SK-N-SH (cell line): ENCODE results near the gene VIPR2. TPM values are rescaled to one million over a fixed set of nuclear protein-coding genes. Genes with fewer than 3 reads are reported as not detected.

Source experiments
- CTCF ChIA-PET: fragments of 300-600, 350-600 bp; formaldehyde crosslinking; extraction: SDS; loops from one replicate; lab custom pipeline; 2021; lab: Yijun Ruan, JAX
- POLR2A ChIA-PET: fragments of 350-600 bp; sonication (Branson Sonifier 250); formaldehyde crosslinking; extraction: SDS; loops from one replicate; lab custom pipeline; 2020; ENCODE audit warnings: antibody characterized with exemption, inconsistent platforms; lab: Yijun Ruan, JAX
- DNase-seq: peaks from one replicate; pipeline ENCODE4 v3.0.0; 2012
- H2AFZ ChIP-seq: fragments of 200-600 bp; sonication (generic); 2 replicates; pipeline ENCODE4 v1.8.1; 2016; ENCODE audit warnings: antibody characterized with exemption, mild to moderate bottlenecking, low read depth
- H3F3A ChIP-seq: fragments of 200-600 bp; sonication (generic); replicated peaks from 2 replicates; pipeline ENCODE3; 2016; ENCODE audit warnings: antibody characterized with exemption, mild to moderate bottlenecking; ENCODE audit not compliant: insufficient read depth
- H3K27ac ChIP-seq, 2 experiments: fragments of 200-500 bp in 1 of 2; fragments of 200-600 bp in 1 of 2; sonication (Bioruptor generic) in 1 of 2; sonication (generic), shearing (Covaris generic) in 1 of 2; 2 replicates each; pipeline versions ENCODE4 v1.5.1 to v1.6.1; 2014 to 2016; ENCODE audit warnings: low read depth in 2 of 2, inconsistent platforms in 1 of 2, low read length in 1 of 2, mild to moderate bottlenecking in 1 of 2, mixed read lengths in 1 of 2
- H3K27me3 ChIP-seq: fragments of 200-600 bp; sonication (generic), shearing (Covaris generic); 2 replicates; pipeline ENCODE4 v1.6.1; 2016; ENCODE audit warnings: mixed run types; ENCODE audit not compliant: insufficient read depth
- H3K36me3 ChIP-seq, 2 experiments: fragments of 200-500 bp in 1 of 2; fragments of 200-600 bp in 1 of 2; sonication (Bioruptor generic) in 1 of 2; sonication (generic) in 1 of 2; replicated peaks in 1 of 2; 2 replicates each; pipeline versions ENCODE3 to v1.5.1; 2014 to 2016; ENCODE audit warnings: low read length in 1 of 2, mild to moderate bottlenecking in 1 of 2; ENCODE audit not compliant: insufficient read depth in 2 of 2, control insufficient read depth in 1 of 2
- H3K4me1 ChIP-seq, 2 experiments: fragments of 200-500 bp in 1 of 2; fragments of 200-600 bp in 1 of 2; sonication (Bioruptor generic) in 1 of 2; sonication (generic), shearing (Covaris generic) in 1 of 2; 2 replicates each; pipeline versions ENCODE4 v1.5.1 to v1.6.1; 2014 to 2016; ENCODE audit warnings: low read depth in 1 of 2, low read length in 1 of 2, mixed run types in 1 of 2; ENCODE audit not compliant: insufficient read depth in 2 of 2, control insufficient read depth in 1 of 2
- H3K4me2 ChIP-seq: fragments of 200-600 bp; sonication (generic), shearing (Covaris generic); 2 replicates; pipeline ENCODE4 v1.6.1; 2017; ENCODE audit warnings: mixed run types
- H3K4me3 ChIP-seq, 2 experiments: fragments of 200-500 bp in 1 of 2; fragments of 200-600 bp in 1 of 2; sonication (Bioruptor generic) in 1 of 2; sonication (generic), shearing (Covaris generic) in 1 of 2; 2 replicates each; pipeline versions ENCODE4 v1.5.1 to v1.8.1; 2014 to 2016; ENCODE audit warnings: low read depth in 2 of 2, inconsistent platforms in 1 of 2, low read length in 1 of 2, mild to moderate bottlenecking in 1 of 2, mixed read lengths in 1 of 2, moderate library complexity in 1 of 2
- H3K79me2 ChIP-seq: fragments of 200-600 bp; sonication (generic); 2 replicates; pipeline ENCODE4 v1.8.1; 2017; ENCODE audit warnings: mild to moderate bottlenecking; ENCODE audit not compliant: insufficient read depth
- H3K9ac ChIP-seq: fragments of 200-600 bp; sonication (generic); 2 replicates; pipeline ENCODE4 v1.6.1; 2017; ENCODE audit warnings: mixed run types
- H3K9me2 ChIP-seq: fragments of 200-600 bp; sonication (generic); 2 replicates; pipeline ENCODE4 v1.6.1; 2017; ENCODE audit warnings: mixed run types
- H3K9me3 ChIP-seq: fragments of 200-600 bp; sonication (generic); 2 replicates; pipeline ENCODE4 v1.6.1; 2017; ENCODE audit warnings: mixed run types, mild to moderate bottlenecking, moderate library complexity
- H4K20me1 ChIP-seq: fragments of 200-600 bp; sonication (generic); 2 replicates; pipeline ENCODE4 v1.6.1; 2017; ENCODE audit warnings: mild to moderate bottlenecking, mixed run types; ENCODE audit not compliant: insufficient read depth
- CHD2 ChIP-seq: fragments of 150-350 bp; IDR thresholded peaks from 2 replicates; pipeline ENCODE4 v1.6.1; 2018; ENCODE audit warnings: low read length; ENCODE audit not compliant: partially characterized antibody
- EZH2phosphoT487 ChIP-seq: fragments of 200-600 bp; sonication (generic); IDR thresholded peaks from 2 replicates; pipeline ENCODE4 v1.6.1; 2017; ENCODE audit warnings: low read depth, mixed run types, mild to moderate bottlenecking, antibody characterized with exemption, moderate library complexity, borderline replicate concordance
- FOXJ3 ChIP-seq: sonication (generic); formaldehyde crosslinking; IDR thresholded peaks from 2 replicates; pipeline ENCODE4 v1.5.1; 2020; ENCODE audit warnings: mild to moderate bottlenecking, missing genetic modification reagents
- GABPA ChIP-seq: IDR thresholded peaks from 2 replicates; pipeline ENCODE4 v1.4.0; 2012; ENCODE audit warnings: low read depth, mild to moderate bottlenecking
- GATA2 ChIP-seq: sonication (generic); formaldehyde crosslinking; IDR thresholded peaks from 2 replicates; pipeline ENCODE4 v1.5.0; 2020; ENCODE audit warnings: mild to moderate bottlenecking, missing genetic modification reagents
- IRF3 ChIP-seq: fragments of 150-350 bp; IDR thresholded peaks from 2 replicates; pipeline ENCODE4 v1.6.1; 2016; ENCODE audit warnings: mild to moderate bottlenecking, low read depth, low read length
- MEF2A ChIP-seq: IDR thresholded peaks from 2 replicates; pipeline ENCODE4 v1.4.0; 2012; ENCODE audit warnings: low read depth, borderline replicate concordance
- NFIC ChIP-seq: IDR thresholded peaks from 2 replicates; pipeline ENCODE4 v1.4.0; 2012; ENCODE audit warnings: borderline replicate concordance
- NRF1 ChIP-seq: IDR thresholded peaks from 2 replicates; pipeline ENCODE4 v1.6.1; 2012; ENCODE audit warnings: low read depth, mild to moderate bottlenecking, low read length
- PBX3 ChIP-seq: IDR thresholded peaks from 2 replicates; pipeline ENCODE4; 2012
- POLR2AphosphoS5 ChIP-seq: IDR thresholded peaks from 2 replicates; pipeline ENCODE4 v1.6.1; 2012; ENCODE audit warnings: low read depth, low read length
- RAD21 ChIP-seq: IDR thresholded peaks from 2 replicates; pipeline ENCODE4 v1.6.1; 2012; ENCODE audit warnings: mild to moderate bottlenecking, low read length
- RFX5 ChIP-seq: IDR thresholded peaks from 2 replicates; pipeline ENCODE4 v1.6.1; 2012; ENCODE audit warnings: mild to moderate bottlenecking, improper control_type of control experiment, low read length
- RXRA ChIP-seq: IDR thresholded peaks from 2 replicates; pipeline ENCODE4 v1.4.0; 2012; ENCODE audit warnings: low read depth, mild to moderate bottlenecking, borderline replicate concordance
- SIN3A ChIP-seq: IDR thresholded peaks from 2 replicates; pipeline ENCODE4 v1.6.1; 2012; ENCODE audit warnings: low read depth, mild to moderate bottlenecking, low read length, moderate library complexity, borderline replicate concordance
- TAF1 ChIP-seq: IDR thresholded peaks from 2 replicates; pipeline ENCODE4 v1.6.1; 2012; ENCODE audit warnings: low read depth, mild to moderate bottlenecking, low read length, moderate library complexity, borderline replicate concordance
- TCF12 ChIP-seq: IDR thresholded peaks from 2 replicates; pipeline ENCODE4 v1.4.0; 2012
- TEAD4 ChIP-seq: IDR thresholded peaks from 2 replicates; pipeline ENCODE4 v1.4.0; 2012; ENCODE audit warnings: mild to moderate bottlenecking, borderline replicate concordance; ENCODE audit not compliant: insufficient read depth
- ZBTB33 ChIP-seq: IDR thresholded peaks from 2 replicates; pipeline ENCODE4 v1.4.0; 2012; ENCODE audit warnings: low read depth, borderline replicate concordance
- WGBS: methylation state at CpG from one replicate; pipeline ENCODE4 v1.1.6; 2017; ENCODE audit warnings: low lambda C conversion rate; 5-methylcytosine and 5-hydroxymethylcytosine counted together
- polyA plus RNA-seq, 3 experiments: library from polyadenylated mRNA; depleted of rRNA; stranded (reverse); fragments of >200 nt; gene quantifications; 2 replicates each; pipeline ENCODE4 v1.2.3, GENCODE V29; 2012
- TF ChIP-seq, protein P1 (sequence below): IDR thresholded peaks from 2 replicates; pipeline ENCODE4 v1.4.0; 2012; ENCODE audit warnings: low read depth

The VIPR2 gene
- polyA plus RNA-seq, 1 of the 3 experiments (the other 2 are of a cell fraction), result not detected

GRCh38 chr7:159010937-159011721, 133.5 kb downstream of the VIPR2 start:
- H4K20me1 ChIP-seq, result no peaks in the 10 kb centered on the region
- H3K4me2 ChIP-seq, result no peak overlapping the region
- no peak for DNase-seq
- H3K9me3 ChIP-seq, result no peaks in the 10 kb centered on the region
- H3K36me3 ChIP-seq, result no peaks in the 10 kb centered on the region
- TF ChIP-seq EZH2phosphoT487 (no peak), GABPA (no peak), POLR2AphosphoS5 (no peak), FOXJ3 (CRISPR knock-in tag) (no peak), MEF2A (no peak), PBX3 (no peak), TCF12 (no peak), RFX5 (no peak), GATA2 (no peak), TEAD4 (no peak), TAF1 (no peak), SIN3A (no peak), NRF1 (no peak), ZBTB33 (no peak), IRF3 (no peak), CHD2 (no peak), NFIC (no peak), RXRA (no peak), RAD21 (no peak)
- TF ChIP-seq, protein P1, sequence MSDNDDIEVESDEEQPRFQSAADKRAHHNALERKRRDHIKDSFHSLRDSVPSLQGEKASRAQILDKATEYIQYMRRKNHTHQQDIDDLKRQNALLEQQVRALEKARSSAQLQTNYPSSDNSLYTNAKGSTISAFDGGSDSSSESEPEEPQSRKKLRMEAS, result no peak
- no peak overlapping the region for H3K9ac ChIP-seq
- H3K4me1 ChIP-seq, result peaks cover 0 to 17% of the 10 kb centered on the region in 2 experiments; a peak in 1 of 4 replicates
- POLR2A ChIA-PET, result no interaction called here
- H3F3A ChIP-seq, result no peaks in the 10 kb centered on the region
- H3K79me2 ChIP-seq, result no peaks in the 10 kb centered on the region
- H3K4me3 ChIP-seq, result no peak overlapping the region
- H3K9me2 ChIP-seq, result no peaks in the 10 kb centered on the region
- WGBS, result 42% methylated on average over 15 of the region's 15 CpGs
- H3K27me3 ChIP-seq, result no peaks in the 10 kb centered on the region
- CTCF ChIA-PET, result interaction anchor here (0.7 to 3.2 kb wide), 3 partner anchors 19 to 39 kb away, joined by 3 to 12 read pairs (median 3); no protein-coding TSS in a partner anchor
- no peak overlapping the region for H2AFZ ChIP-seq
- no peak overlapping the region for H3K27ac ChIP-seq
